Epidermal melanocyte (primary cell): Measurements from ENCODE around the gene MOB4.
"Not testable (repeated sequence)": the region's sequence is repeated elsewhere in the genome, so short reads cannot be mapped to it uniquely, and the experiment has no call there.

Source experiments
- DNase-seq: peaks from one replicate; pipeline ENCODE4 v3.0.0; 2011; ENCODE audit warnings: low spot score; ENCODE audit not compliant: insufficient read length

MOB4 gene

DNA sequence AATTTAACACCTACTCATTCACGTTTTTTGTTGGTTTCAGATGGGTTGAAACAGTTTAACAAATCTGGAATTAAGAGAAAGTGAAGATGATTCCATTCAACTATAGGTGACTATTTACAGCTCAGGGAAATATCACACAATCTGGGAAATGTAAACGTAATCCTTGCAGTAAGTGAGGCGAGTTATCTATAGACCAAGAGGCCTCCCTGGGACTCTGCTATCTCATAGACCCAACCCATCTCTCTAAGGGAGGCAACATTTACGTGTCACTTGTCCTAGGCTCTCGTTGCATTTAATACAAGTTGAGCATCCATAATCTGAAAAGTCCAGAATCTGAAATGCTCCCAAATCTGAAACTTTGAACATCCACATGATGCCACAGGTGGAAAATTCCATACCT, 2.0 kb upstream of the MOB4 start:
- DNase-seq = no peak

DNA sequence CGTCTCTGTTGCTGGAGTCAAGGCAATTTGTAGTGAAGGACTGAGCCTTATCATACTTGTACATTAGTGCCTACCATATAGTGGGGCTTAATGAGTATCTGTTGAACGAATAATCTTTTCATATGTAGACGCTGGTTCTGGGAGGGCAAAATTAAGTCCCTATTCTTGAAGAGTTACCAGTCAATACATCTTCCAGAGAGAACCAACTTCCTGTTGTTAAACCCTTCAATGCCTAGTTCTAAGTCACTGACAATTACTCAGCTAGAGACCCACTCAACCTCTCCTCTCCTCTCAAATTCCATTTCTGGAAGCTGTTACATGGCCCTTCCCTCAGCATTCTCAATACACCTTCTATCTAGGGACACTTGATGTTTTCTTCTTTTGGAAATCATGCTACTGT, 1.1 kb upstream of the MOB4 start:
- DNase-seq = no peak

DNA sequence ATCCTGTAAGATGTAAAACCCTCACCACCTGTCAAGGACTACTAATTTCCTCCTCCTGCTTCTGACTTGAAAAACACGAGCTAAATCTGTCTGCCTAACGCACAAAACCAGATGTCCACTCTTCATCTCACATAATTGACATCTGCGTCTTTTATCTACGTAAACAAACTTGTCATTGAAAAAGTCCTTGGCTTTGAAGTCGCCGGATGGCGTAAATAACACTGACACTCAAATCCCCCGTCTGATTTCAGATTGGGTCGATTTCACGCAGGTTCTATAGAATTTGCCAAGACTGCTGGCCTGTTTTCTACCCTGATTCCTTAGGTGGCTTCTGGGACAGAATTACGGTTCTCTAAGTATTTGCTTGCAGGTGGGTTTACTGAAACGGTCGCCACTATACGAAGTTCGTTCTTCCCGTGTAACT, 539 bp upstream of the MOB4 start:
- no peak for DNase-seq

DNA sequence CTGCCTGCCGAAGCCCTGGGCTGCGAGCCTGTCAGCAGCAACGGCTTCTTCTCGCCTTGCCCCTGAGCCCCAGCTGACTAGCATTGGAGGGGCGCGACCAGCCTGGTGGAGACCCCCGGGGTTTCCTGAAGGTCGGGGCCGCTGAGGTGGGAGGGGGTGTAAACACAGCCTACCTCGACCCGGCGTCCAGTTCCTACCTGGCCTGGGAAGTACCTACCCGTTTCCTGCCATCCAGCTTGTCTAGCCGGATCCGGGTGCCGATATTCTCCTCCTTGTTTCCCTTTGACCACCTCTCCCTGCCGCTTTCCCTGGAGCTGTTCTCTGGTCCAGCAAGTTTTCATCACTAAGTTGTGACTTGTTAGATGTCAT, 511 bp downstream of the MOB4 start:
- no peak for DNase-seq

DNA sequence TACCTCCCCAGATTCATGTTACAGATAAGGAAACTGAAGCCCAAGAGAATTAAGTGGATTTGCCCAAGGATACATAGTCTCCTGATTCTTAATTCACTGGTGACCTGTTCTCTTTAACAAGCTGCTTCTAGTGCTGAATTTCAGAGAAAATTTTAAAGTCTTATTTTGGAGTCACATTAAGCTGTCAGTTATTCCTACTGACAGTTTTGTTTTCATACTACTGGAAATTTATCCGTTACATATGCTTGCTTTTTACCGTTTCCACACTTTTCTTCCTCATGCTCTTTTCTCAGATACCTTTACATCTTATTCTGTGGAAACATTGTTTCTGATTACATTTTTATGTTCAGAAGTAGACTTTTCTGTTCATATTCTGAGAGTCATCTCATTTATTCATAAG, 1.3 kb downstream of the MOB4 start:
- DNase-seq = no peak

DNA sequence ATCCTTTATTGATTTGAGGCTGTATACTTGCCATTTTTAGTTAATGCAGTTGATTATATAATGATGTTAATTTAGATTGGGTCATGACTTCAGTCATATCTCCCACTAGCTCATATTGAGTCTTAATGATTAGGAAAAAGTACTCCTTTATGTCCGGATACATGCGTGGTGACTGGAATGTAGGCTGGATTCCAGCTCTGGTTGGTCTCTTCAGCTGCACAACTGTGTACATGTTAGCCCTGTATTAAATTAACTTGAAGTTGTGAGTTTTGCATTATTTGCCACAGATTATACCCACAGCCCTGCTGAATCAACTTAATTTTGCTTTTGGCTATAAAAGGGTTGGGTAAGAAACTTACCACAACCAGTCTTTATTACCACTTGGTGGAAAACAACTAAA, 22.5 kb downstream of the MOB4 start:
- peak; percentile 23 for DNase-seq

DNA sequence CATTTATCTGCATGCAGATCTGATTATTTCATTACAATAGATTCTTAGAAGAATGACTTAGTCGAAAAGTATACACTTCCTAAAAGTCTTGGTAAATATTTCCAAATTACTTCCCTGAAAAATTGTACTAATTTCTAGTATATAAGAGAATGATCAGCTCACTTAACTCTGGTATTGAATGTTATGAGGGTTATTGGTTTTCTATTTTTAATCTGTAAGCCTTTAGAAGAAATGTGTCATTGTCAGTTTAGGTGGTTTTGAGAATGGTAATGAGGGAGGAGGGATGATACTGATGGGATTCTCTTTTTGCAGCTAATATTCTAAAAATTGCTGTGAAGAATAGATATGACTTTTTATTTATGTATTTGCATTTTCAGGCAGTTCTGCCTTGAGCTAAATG, 23.9 kb downstream of the MOB4 start:
- no peak for DNase-seq

DNA sequence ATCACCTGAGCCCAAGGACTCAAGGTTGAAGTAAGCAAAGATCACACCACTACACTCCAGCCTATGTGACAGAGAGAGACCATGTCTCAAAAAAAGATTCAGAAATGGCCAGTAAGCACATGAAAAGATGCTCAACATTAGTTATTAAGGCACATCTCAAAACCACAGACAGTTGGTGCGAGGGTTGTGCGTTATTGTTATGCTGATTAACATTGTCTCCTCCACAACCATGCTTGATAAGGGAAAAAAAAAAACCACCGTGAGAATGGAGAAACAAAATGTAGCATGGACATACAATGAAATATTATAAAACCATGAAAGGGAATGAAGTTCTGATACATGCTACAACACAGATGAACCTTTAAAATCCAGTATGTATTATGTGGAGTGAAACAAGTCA, 27.3 kb downstream of the MOB4 start:
- no peak for DNase-seq

DNA sequence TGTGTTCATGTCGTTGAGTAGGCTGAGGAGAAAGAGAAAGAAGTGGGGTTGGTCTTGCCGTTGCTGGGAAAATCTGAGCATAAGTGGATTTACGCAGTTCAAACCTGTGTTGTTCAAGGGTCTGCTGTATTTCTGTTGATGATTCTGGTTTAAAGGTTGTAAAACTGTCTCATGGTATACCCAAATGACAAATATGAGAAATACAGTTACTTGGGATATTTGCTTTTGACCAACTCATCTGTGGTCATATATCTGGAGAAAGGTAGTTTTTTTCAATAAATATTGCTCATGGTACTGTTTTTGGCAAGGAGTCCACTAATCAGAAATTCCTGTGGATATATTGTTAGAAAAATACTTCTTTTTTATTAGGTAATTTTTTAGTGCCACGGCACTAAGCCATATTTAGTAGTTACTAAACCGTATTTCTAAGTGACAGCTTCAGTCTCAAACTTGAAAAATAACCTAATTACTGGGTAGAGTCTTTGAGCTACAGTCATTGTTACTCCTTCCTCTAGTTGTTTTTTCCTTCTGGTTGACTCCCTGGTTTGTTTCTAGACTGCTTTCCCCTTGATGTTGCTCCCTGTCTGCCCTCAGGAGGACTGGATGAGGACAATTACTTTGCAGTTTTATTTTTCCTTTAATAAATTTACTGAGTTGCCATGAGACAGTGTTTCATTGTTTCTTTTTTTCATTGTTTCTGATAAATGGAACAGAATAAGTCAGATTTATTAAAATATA, 31.5 kb downstream of the MOB4 start:
- no peak for DNase-seq

DNA sequence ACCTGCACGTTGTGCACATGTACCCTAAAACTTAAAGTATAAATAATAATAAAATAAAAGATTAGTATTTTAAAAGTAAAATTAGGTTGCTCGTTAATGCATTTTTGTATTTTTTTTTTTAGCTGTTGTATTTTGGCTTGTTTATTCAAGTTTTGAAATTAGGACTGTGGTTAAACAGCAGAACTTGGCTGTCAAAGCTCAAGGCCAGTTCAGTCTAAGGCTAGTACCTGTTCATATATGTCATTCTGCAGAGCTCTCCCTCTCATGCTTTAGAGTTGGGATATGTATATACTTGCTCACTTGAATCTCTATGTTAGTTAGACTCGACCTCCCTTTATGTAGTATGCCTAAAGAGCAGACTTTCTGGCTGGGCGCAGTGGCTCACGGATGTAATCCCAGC, 32.7 kb downstream of the MOB4 start:
- DNase-seq = no peak

DNA sequence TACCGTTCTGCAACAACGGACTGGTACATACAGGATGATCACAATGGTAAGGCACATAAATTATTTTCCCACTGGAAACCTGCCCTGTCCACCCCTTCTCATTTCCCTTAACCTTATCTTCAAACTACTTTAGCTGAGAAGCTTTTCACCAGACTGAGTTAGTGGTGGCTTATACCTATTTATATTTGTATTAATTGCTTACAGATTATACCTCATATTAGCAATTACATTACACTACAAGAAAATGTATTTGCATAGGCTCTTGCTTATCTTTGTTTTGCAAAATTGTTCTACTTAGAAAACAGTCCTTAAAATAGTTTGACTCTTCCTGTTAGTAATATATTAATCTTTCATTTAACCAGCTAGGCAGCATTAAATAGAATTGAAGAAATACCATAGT, 35.4 kb downstream of the MOB4 start:
- DNase-seq = not testable (repeated sequence)

DNA sequence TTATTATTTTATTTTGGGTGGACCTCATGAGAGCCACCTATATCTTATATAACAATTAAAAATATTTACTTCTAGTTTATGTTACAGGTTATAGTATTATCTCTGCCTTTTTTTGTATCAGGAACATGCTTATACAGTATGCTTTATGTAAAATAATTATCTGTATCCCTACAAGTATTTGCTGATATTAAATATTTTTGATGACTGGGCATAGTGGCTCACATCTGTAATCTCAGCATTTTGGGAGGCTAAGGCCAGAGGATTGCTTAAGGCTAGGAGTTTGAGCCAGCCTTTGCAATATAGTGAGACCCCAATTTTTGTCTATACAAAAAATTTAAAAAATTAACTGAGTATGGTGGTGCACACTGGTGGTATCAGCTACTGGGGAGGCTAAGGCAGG, 39.6 kb downstream of the MOB4 start:
- DNase-seq = no peak

DNA sequence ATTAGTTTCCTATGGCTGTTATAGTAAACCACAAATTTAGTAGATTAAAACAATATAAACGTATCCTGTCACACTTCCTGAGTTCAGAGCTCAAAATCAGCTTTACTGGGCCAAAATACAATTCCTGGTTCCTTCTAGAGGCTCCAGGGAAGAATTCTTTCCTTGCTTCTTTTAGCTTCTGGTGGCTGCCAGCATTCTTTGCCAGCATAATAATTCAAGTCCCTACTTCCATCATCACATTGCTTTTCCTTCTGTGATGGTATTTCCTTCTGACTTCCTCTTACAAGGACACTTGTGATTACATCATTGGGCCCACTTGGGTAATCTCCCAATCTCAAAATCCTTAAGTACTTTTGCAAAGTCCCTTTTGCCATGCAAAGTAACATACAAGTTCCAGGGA, 40.6 kb downstream of the MOB4 start:
- DNase-seq = no peak

DNA sequence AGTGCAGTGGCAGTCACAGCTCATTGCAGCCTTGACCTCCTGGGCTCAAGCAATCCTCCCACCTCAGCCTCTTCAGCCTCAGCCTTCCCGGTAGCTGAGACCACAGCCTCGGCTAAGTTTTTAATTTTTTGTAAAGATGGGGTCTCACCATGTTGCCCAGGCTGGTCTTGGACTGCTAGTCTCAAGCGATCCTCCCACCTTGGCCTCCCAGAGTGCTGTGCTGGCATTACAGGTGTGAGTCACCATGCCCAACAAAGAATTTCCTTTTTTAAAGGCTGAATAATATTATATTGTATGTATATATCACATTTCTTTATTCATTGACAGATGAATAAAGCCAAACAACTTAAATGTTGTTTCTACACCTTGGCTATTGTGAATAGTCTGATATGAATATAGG, 42.5 kb downstream of the MOB4 start:
- DNase-seq = no peak

DNA sequence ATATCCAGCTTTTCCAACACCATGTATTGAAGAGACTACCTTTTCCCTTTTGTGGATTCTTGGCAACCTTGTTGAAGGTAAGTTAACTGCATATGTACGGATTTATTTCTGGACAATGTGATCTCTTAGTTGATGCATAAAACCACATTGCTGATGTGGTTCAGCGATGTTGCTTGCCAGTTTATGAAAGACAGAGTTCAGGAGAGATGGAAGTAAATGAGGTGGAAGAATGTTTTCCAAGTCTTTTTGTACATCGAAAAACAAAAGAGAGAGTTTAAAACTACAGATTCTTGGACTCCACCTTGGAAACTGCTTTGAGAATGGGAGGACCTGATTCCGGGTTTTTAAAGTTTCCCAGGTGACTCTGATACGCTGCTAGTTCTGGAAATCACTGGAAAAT, 43.8 kb downstream of the MOB4 start:
- DNase-seq = no peak

DNA sequence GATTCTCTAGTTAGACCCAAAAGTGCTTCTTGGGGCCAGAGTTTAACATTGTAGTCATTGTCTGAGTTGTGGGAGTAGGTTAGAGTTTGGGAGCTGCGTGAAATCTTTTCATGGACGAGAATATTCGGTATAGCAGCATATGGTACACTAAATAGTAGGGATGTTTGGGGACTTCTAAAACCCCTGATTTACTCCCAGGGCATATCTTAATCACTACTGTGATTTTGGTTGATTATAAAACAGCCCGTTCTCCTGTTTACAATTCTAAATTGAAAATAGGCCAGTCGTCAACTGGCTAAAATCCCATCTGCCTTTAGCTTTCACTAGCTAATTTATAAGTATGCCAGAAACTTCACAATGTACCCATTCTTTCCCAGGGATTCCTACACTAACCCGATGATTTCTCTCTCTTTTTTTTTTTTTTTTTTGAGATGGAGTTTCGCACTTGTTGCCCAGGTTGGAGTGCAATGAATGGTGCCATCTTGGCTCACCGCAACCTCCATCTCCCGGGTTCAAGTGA, 44.3 kb downstream of the MOB4 start:
- DNase-seq = no peak

DNA sequence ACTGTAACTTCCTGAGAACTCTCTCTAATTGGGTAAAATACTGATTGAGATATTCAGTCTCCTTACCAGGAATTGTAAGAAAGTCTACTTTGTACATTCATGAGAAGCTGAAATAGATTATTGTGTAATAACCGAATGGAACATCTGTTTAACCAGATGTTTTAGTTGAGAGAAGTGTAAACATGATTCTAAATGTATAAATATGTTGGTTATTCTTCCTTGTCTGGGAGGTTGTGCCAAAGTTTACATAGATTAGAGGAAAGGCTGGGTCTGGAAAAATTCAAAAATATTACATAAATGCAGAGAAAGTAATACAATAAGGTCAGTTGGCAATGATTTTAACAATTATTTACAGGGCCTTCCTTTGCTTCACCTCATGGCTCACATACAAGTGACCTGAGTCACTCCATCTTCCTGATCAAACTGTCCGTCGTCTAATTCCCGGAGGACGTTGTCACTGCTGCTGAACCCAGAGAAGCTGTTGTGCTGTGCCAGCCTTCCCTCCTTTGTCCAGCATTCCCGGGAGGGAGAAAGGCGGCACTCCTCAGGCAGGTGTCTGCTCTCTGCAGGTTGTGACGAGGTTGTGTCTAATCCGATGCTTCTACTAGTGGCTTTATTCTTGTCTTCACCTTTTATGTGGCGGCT, 55.9 kb downstream of the MOB4 start:
- DNase-seq = peak; percentile 22

DNA sequence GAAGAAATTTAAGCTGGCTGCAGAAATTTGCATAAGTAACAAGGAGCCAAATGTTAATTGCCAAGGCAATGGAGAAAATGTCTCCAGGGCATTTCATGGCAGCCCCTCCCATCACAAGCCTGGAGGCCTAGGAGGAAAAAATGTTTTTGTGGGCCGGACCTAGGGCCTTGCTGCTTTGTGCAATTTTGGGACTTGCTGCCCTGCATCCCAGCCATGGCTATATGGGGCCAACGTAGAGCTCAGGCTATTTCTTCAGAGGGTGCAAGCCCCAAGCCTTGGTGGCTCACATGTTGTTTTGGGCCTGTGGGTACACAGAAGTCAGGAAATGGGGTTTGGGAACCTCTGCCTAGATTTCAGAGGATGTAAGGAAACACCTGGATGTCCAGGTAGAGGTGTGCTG, 57.7 kb downstream of the MOB4 start:
- DNase-seq = no peak

DNA sequence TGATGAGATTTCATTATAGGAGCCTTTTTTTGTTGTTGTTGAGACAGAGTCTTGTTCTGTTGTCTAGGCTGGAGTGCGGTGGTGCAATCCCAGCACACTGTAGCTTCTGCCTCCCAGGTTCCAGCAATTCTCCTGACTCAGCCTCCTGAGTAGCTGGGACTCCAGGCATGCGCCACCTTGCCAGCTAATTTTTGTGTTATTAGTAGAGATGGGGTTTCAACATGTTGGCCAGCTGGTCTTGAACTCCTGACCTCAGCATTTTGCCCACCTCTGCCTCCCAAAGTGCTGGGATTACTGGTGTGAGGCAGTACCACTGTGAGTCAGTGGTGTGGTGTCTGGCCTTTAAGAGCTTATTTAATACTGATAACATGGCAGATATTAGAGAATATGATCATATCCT, 60.1 kb downstream of the MOB4 start:
- no peak for DNase-seq

DNA sequence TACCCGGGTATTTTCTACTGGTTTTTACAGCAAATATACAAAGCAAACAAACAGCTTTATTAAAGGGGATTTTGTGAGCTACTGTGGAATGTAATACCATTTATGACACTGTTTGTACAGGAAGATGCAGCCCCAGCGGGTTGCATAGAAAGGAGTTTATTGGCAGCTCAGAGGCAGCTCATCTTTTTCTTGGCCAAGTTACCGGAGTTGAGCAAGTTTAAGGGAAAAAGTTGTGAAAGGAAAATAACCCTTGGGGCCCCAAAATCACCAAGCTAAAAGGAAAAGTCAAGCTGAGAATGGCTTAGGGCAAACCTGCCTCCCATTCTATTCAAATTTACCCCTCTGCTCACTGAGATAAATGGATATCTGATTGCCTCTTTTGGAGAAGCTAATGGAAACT, 60.8 kb downstream of the MOB4 start:
- no peak for DNase-seq

DNA sequence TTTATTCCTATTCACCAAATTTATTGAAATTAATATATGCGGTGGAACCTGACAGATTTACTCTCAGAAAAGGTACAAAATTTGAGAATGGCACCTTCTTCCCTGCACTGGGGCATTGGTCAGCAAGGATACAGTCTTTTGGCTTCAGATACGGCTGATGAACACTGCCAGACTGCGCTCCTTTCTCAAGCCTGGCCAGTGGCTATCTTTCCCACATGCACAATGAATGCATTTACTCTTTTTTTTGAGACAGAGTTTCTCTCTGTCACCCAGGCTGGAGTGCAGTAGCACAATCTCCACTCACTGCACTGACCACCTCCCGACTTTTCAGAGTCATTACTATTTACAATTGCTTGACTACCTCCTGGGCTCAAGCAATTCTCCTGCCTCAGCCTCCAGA, 61.6 kb downstream of the MOB4 start:
- DNase-seq = no peak

DNA sequence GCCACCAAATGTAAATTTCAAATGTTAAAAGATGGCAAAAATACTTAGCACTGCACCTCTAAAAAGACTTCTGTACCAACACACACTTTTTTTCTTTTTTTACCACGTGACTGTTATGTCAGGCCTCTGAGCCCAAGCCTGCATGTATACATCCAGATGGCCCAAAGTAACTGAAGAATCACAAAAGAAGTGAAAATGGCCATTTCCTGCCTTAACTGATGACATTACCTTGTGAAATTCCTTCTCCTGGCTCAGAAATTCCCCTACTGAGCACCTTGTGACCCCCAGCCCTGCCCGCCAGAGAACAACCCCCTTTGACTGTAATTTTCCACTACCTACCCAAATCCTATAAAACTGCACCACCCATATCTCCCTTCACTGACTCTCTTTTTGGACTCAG, 62.4 kb downstream of the MOB4 start:
- not testable (repeated sequence) for DNase-seq

DNA sequence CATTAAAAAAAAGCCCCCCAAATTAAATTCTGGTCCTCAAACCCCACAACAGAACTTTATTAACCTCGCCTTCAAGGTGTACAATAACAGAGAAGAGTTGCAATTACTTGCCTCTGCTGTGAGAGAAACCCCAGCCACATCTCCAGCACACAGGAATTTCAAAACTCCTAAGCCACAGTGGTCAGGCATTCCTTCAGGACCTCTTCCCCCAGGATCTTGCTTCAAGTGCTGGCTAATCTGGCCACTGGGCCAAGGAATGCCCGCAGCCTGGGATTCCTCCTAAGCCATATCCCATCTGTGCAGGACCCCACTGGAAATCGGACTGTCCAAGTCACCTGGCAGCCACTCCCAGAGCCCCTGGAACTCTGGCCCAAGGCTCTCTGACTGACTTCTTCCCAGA, 64.3 kb downstream of the MOB4 start:
- DNase-seq = not testable (repeated sequence)
